ENCODE measurements around the gene HOXC11.

Gene HOXC11

DNA sequence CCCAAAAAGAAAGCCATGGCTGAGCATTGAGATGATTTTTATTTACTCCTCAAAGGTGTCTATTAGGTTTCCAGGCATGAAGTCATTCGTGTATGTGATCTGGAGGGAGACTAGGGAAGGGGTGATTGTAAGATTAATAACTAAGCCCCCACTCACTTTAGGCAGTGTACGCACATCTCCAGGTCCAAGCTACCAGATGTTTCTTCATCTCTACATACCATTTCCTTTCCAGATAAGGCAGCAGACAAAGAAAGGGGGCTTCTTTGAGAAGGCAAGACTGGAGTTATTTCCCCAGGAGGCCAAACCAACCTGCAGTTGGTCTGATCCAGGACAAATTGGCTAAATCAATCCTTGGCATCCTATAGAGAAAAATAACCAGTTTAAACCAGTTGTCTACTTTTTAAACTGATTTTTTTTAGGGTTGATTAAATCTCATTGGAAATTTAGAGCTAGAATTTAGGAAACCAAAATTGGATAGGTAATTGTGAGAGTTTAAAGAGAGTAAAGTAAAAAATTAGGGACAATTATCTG lies 30.4 kb upstream of the HOXC11 start:
- no peak for DNase-seq (ENCODE audit: low read depth)

DNA sequence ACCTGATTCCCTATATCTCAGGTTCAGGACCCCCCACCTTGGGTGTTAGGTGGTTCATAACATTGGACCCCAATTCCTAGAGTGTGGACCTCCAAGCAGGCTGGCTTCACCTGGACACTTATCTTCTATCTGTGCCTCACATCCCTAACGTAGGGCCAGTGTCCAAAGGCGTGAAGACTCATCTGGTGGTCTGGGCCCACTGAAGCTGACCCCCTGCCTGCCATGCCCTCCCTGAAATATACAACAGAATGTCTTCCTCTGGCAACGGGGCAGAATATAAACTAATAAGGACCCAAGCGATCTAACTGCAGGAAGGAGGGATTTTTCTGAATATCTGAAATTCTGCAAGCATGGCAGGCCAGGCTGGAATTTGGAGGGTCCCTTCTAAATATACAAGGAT lies 28.7 kb upstream of the HOXC11 start:
- no peak for DNase-seq (ENCODE audit: low read depth)

DNA sequence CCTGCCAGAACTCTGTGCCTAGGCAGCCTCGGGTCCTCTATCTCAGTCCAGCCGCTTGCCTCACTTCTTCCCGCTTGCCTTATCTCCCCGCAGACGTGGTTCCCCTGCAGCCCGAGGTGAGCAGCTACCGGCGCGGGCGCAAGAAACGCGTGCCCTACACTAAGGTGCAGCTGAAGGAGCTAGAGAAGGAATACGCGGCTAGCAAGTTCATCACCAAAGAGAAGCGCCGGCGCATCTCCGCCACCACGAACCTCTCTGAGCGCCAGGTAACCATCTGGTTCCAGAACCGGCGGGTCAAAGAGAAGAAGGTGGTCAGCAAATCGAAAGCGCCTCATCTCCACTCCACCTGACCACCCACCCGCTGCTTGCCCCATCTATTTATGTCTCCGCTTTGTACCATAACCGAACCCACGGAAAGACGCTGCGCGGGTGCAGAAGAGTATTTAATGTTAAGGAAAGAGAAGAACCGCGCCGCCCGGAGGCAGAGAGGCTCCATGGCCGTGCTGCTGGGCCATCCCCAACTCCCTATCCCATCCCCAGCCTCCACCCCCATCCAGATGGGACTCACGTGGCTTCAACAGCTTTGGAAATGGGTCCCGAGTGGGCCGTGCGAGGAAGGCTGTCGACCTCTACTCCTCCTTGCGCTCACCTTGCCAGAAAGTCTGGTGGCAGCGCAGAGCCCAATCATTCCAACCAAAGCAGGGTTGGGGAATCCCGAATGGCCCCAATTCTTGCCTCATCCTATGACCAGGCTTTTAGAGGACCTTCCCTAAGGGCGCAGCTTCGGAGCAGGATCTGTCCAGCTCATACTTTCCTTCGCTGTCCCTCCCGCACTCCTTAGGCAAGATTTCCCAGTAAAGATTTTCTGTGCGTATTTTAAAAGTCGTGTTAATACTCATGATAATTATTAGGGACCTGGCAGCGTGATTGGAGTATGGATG lies 27.7 kb upstream of the HOXC11 start:
- no peak for DNase-seq (ENCODE audit: low read depth)

DNA sequence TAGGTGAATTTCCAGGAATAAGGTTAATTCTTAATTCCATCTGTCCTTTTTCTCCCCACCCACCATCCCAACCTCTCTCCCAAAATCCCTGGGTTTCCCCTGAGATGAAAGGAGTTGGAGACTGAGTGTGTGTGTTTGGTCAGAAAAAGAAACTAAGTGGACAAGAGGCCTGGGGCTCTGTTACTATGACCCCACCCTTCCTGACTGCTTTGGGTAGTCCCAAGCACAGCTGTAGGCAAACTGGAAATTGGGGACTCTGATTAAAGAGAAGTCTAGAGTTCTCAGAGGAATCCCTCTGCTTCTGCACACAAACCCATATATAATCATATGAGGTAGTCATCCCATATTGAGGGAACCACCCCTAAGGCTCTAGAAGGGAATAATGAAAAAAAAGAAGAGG lies 25.2 kb upstream of the HOXC11 start:
- DNase-seq (ENCODE audit: low read depth) = no peak

DNA sequence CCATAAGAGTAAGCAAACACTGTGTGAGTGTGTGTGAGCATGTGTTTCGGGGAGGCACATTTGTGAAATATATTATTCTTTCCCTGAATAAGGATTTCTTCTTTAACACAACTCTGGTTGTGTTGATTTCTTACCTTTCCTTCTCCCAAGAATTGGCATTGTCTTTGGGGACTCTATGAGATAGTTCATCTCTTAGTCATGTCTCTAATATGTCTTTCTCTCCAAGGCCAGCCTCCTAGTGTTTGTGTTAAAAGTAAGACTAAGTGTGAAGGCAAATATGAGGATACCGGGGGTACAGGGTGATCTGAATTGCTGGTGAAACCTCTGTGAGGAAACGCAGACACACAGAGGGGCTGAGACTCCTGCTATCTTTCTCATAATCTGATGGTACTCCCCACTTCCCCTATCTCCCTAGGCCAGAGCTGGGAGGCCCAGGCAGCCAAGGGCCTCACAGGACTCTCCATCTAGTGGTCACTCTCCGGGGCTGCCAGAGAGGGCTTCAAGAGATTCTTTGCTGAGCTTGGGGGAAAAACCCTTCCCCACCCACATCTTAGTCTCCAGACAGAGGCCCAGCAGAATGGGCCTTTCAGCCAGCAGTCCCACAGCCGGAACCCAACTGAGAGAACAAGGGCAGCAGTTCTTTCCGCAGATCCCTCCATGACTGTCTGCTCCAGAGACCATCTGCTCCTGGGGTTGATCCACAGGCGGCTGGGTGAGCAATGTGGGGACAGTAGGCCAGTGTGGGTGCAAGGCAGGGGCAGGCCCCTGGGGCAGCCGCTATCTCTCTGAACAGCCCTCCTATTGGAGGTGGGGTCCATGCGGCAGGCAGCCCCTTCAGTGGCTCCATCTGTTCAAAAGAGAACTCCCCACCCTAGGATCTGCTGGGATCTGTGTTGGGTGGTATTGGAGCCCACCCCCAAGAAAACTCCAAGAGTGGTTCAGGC lies 24.0 kb upstream of the HOXC11 start:
- DNase-seq (ENCODE audit: low read depth) = no peak

DNA sequence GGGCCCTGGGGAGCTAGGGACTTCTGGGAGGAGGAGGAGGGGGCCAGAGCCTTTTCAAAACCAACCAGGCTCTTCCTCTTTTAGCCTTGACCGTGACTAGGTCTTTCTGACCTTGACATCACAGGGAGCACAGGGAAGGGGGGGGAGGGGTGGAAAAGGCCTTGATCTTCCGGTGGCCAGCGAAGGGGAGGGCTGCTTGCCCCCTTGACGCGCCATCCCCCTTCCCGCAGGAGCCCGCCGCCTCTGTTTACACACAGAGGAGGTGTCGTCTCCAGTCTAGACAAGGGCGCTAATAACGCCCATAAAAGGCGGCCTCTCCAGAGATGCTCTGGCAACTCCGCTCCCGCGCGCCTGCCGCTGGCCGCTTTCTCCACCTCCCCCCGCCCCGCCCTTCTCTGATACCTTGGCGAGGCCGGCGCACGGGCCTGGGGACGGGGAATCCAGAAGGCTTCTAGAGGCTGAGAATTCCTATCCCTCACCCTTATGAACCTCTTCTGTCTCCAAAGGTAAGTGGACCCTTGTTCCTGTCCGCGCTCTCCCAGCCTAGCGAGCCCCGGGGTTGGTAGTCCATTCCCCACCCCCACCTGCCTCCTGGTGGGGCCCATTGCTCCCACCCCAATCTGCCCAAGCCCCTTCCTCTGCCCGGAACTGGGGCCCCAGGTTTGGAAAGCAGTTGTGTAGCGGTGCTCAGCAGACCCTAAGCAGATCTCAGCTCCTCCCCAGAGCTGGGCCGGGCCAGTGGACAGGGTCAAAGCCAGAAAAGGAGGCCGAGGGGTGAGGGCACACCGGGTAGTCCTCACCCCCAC lies 23.1 kb upstream of the HOXC11 start:
- DNase-seq (ENCODE audit: low read depth) = no peak

DNA sequence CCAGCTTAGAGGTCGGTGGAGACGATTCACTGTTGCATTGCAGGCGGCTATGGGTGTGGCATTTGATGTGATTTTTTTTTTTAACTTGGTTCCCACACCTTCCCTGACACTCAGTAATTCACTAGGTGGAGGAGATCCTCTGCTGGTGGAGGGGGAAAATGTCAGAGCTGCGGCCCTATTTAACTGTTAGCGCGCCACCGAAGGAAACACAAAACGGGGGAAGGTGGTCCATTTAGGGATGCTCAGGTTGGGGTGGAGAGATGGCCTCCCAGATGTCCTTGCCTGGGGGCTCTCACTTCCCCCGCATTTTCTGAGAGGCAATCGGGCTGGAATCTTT lies 22.5 kb upstream of the HOXC11 start:
- no peak for DNase-seq (ENCODE audit: low read depth)

DNA sequence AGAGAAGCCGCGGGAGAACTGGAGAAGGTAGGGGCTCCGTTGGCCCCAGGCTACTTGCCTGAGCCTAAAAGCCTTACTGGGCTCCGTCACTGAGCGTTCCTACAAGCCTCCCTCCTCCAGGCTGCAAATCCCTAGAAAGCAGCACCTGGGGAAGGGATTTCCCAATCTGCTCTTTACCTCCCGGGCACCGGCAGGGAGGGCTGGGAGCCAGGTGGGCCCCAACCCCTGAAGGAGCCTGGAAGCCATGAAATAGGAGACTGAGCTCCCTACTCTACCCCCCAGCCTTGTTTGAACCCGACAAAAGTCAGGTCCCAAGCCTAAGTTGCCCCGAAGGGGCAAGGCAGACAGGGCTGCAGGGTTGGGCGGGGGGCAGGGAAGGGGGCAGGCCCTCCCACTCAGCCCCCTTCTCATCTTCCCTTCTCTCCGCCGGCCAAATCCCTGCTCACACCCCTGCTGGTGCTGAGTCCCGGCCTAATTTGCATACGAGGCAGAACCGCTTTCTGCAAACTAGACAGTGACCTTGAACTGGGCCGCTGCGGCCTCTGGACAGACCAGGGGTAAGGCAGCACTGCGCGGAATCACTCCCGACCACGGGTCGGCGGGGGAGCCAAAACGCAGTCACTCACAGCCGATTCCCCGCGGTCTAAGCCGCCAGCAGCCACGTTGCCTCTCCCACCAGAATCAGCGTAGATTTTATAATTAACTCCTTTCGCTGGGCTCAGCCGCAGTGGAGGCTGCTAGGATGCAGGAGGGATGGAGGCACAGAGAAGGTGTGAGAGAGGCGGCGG lies 21.9 kb upstream of the HOXC11 start:
- DNase-seq (ENCODE audit: low read depth) = no peak

DNA sequence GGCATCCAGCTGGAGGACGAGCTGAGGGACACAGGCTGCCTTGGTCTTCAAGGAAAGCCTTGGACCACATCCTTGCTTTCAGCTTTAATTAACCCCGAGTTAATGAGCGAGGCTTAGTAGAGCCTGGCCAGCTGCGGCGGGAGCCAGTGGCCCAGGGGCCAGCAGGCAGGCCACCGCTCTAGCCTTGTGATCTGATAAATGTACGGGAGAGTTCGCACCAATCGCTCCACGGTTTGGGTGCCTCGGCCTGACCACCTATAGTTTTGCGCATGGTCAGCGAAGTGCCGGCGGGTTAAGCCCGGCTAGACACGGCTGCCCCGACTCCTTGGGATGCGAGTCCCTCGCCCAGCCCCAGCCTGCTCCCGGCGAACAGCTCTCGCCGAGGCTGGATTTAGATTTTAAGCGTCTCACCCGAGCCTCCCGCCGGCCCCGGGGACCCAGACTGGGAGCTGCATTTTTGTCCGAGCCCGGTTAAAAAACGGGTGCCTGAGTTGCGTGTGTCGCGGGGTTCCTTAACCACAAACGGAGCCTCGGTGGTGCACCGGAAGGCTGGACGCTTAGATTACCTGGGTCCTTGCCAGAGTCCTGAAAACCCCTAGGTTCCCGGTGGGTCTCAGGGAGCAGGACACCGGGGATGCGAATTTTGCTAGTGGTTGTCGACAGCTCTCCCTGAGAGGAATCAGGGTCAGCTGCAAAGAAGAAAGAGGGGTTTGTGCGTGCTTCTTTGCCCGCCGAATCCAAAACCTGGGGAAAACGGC lies 21.2 kb upstream of the HOXC11 start:
- no peak for DNase-seq (ENCODE audit: low read depth)

DNA sequence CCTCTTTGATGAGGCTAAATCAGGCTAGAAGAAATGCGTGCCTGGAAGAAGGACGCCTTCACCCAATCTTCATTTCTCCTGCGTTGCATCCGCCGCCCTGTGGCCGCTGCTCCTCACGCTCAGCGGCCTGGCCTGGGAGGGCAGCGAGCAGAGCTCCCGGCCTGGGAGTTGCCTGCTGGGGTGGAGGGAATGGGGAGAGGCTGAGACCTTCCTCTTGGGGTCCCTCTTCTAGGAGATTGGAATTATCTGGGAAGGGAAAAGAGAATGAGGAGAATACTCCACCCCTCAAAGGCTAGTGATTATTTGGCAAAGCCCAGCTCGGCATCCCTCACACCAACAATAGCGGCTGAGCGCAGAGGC lies 20.6 kb upstream of the HOXC11 start:
- no peak for DNase-seq (ENCODE audit: low read depth)

DNA sequence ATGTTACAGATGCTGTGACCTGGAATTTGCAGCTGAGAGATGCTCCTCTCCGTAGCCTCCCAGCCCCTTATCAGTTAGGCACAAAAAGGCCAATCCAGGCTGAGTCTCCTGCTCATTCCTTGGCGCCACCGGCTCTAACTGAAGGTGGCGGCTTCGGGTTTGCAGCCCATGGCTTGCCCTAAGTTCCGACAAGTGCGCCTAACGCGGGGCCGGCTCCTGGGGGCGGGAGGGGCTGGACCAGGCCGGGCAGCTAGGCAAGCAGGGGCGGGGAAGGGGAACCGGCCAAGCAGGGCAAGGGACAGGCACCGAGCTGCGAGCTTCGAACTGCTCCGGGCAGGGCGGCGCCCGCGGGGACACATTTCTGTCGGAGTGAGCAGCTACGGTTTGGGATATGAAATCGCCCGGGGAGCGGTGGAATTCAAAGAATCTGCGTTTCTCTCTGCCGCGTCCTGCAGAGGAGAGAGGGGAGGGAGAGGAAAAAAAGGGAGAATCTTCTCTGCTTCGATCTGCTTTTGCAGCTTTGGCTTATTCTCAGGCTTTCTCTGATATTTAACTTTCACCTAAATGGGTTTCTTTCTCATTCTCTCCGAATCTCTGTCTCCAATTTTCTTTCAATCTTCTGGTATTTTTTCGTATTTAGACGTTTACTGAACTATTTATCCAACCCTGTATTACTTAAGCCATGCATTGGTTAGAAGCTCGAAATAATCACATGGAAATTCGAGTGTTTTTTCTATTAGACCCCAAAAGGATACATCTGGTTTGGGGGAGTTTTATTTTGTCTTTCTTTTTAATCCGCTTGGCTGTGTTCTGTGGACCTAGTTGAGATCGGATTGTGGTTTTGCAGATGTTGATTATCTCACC lies 19.8 kb upstream of the HOXC11 start:
- DNase-seq (ENCODE audit: low read depth) = no peak

DNA sequence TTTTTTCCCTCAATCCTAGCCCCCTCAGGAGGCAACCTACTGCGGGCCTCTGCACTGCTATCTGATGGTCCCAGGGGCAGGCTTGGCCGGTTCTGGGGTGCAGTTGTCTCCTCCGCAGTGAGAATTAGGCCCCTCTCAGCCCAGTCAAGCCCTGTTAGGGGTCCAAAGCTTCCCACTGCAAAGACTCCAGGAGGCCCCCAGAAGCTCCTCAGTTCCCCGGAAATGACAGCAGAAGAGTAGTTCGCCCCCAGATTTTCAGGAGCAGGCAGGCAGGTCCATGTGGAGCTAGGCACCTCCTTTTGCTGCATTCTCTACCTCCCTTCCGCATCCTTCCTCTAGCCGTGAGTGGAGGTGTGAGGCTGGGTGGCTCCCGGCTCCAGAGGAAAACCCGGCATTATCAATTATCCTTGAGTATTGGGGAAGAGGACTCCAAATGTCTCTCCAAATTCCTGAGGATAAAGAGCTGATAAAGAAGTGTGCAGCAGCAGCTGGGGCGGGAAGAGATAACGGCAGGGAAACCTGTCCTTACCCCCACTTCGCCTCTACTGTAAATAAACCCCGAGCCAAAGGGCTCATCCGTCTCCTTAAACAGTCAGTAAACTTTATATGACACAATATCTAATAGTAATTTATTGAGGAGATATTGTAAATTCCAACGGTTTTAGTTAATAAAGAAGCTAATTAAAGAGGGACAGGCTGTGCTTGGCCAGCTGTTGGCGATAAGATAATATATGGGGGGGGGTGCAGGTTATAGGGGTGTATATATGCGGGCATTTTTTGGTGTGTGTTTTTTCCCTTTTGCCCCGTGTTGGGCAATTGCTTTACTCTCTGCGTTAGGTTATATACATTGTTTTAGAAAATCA lies 18.9 kb upstream of the HOXC11 start:
- no peak for DNase-seq (ENCODE audit: low read depth)

DNA sequence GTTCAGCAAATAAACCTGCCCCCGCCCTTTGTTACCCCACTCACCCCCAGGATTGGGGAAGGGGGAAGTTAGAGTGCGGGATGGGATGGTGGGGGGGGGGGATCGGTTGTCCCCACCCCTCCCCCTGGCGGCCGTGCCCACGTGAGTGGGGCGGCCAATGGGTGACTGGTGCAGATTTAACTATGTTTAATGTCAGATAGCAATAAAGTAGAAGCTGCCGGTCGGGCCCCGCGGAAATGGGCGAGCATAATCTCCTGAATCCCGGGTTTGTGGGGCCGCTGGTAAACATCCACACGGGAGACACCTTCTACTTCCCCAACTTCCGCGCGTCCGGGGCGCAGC lies 18.3 kb upstream of the HOXC11 start, which contains the start of gene HOXC12:
Gene HOXC12 (plus strand): TSS at position 210 of the 342 bp plus-strand sequence. CDS start 27 bp downstream, at position 237.
- no peak for DNase-seq (ENCODE audit: low read depth)

DNA sequence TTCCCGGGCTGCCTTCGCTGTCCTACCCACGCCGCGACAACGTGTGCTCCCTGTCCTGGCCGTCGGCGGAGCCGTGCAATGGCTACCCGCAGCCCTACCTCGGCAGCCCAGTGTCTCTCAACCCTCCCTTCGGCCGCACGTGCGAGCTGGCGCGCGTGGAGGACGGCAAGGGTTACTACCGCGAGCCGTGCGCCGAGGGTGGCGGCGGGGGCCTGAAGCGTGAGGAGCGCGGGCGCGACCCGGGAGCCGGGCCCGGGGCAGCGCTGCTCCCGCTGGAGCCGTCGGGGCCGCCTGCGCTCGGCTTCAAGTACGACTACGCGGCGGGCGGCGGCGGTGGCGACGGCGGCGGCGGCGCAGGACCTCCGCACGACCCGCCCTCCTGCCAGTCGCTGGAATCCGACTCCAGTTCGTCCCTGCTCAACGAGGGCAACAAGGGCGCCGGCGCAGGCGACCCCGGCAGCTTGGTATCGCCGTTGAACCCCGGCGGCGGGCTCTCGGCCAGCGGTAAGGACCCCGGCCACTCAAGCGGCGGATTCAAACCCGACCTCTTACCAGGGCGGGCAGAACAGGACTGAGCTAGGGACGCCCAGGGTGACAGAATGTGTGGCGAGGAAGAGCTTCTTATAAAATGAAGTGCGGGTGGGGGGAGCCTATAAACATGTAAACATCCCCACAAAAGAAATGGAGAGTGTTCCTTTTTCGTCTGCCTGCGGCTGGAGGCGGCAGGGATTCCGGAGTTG lies 17.7 kb upstream of the HOXC11 start:
- DNase-seq (ENCODE audit: low read depth) = no peak

DNA sequence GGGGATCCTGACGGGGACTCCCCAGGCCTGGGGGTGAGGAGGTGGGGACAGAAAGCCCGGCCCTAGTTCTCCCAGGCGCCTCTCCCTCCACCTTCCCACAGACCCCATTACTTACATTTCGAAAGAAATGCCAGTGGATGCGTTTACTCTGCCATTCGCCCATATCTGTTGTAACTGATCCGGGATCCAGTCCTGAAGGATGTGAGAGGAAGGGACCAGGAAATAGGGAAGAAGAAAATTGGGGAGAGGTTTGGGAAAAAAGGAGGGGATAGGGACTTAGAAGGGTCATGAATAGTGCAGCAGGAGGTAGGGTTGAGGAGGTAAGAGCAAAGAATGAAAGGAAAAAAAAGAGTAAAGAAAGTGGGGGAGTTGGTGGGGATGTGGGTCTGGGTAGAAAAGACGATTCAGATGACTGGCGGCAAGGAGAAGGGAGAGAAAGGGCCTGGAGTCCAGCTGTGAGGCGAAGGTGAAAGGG lies 17.1 kb upstream of the HOXC11 start:
- no peak for DNase-seq (ENCODE audit: low read depth)

DNA sequence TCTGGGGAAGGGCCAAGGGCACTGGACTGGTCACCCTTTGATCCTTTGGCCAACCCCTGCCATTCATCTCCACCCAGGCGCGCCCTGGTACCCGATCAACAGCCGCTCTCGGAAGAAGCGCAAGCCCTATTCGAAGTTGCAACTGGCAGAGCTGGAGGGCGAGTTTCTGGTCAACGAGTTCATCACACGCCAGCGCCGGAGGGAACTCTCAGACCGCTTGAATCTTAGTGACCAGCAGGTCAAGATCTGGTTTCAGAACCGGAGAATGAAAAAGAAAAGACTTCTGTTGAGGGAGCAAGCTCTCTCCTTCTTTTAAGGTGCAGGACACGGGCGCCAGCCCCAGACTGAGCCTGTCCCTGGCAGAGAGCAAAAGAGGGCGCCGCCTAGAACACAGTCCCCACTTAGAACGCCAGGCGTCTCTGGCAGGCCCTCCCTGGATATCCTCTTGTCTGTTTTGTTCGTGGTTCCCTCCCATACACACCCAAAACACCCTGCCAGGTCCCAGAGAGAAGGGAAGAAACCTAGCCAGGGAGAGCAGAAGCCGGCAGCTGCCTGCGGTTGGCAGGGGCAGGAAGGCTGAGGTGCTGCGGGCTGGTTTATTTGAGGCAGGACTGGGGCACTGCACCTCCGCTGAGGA lies 16.6 kb upstream of the HOXC11 start:
- no peak for DNase-seq (ENCODE audit: low read depth)

DNA sequence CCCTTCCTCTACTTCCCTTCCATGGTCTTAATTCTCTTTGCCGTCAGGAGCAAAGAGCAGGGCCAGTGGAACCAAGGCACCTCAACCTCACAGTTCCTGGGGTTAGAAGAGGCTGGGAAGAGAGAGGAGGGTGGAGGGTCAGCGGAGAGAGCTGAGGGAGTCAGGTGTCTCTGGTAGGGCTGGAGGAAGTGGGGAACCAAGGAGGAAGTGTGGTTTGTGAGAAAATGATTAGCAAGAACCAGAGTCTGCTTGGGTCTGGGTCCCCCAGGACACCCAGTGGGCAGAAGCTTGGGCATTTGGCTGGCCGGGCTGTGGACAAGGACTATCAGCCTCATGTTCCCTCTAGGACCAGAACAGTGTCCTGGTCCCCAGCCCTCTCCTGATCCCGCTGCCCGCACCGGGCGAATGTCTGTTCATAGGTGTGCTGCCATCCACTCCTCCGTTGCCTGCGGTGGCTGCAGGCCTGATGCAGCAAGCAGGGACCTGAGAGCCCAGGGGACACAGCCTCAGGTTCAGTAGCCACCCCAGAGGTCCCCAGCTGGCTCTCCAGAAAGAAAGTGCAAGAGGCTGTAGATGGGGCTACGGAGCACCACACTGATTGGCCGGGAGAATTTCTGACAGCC lies 15.9 kb upstream of the HOXC11 start:
- DNase-seq (ENCODE audit: low read depth) = no peak
